GM21737 (cell line): ENCODE measurements around the gene MMP28.

ENCODE experiments used
- ATAC-seq: cut with Tn5 transposase; IDR thresholded peaks from one replicate; pipeline ENCODE4 v1.9.1; 2021; ENCODE audit warnings: mild to moderate bottlenecking, moderate library complexity; ENCODE audit not compliant: unreplicated experiment

Gene MMP28

DNA sequence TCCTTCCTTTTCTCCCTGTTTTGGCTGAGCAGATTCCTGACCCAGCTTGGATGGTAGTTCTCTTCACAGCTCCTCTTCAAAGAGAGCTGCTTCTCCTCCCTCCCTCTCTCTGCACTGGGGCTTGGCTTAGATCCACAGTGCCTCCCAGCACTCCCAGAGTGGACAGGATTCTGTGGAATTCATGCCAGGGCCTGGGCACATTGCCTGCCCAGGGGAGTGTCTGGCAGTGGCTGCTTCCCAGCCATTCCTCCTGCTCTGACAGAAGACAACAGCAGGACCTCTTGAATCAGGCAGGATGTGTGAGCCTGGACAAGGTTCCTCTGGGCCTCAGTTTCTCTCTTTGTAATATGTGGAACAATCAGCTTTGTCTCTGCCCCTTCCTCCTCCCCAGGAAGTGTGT is 4.5 kb upstream of the MMP28 start:
- no peak for ATAC-seq

DNA sequence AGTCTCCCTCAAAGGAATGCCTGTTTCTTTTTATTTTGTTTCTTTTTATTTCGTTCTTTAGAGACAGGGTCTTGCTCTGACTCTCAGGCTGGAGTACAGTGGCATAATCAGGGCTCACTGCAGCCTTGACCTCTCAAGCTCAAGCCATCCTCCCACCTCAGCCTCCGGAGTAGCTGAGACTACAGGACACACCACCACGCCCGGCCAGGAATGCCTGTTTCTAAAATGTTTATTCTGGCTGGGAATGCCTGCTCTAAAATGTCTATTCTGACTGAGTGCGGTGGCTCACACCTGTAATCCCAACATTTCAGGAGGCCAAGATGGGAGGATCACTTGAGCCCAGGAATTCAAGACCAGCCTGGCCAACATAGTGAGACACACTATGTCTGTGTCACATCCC is 2.5 kb upstream of the MMP28 start:
- ATAC-seq: no peak

GRCh38 chr17:35797370-35797769 is 1.9 kb upstream of the MMP28 start:
- ATAC-seq: no peak

GRCh38 chr17:35796942-35797341 is 1.5 kb upstream of the MMP28 start:
- no peak for ATAC-seq

- ATAC-seq: no peak
Observed at GRCh38 chr17:35795871-35796265, 427 bp upstream of the MMP28 start.

GRCh38 chr17:35793257-35793656 is 2.2 kb downstream of the MMP28 start:
- ATAC-seq: no peak

DNA sequence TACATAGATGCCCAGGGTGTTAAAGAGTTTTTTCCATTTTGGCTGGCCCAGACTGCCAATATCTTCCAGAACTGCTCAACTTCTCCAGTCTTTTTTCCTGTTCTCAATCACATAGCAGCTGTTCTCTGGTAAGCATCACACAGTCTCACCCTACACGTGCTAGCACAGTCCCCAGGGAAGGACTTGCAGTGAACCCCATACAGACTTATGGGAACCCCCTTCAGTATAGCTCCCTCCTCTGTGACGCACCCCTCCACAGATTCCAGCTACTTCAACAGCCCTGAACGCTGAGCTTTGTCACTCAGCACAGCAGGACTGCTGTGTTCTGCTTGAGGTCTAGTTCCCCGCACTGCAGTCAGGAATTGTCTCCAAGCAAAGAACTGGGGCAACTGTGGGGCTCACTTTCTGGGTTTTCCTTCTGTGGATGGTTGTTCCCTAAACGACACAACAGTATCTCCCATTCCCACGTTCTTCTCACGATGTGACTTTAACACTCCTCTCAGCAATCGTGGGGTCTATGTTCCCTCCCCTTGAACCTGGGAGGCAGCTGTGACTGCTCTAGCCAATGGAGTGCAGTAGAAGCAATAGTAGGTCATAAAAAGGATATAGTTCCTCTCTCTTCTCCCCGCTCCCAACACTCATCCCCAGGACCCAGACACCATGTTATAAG is 3.6 kb downstream of the MMP28 start:
- ATAC-seq: no peak

DNA sequence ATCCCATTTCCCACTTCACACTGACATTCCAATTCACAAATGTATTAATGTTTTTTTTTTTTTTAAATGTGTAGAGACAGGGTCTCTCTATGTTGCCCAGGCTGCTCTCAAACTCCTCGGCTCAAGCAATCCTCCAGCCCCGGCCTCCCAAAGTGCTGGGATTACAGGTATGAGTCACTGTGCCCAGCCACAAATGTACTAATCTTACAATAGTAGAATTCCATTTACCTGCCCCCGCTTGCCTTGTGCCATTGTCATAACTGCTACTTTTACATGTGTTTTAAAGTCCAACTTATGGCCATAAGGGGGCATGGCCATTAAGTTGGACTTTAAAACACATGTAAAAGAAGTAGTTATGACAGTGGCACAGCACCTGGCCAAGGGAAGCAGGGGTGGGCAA is 4.6 kb downstream of the MMP28 start:
- ATAC-seq: no peak

- no peak for ATAC-seq
Observed at GRCh38 chr17:35788477-35789368, 6.7 kb downstream of the MMP28 start.

DNA sequence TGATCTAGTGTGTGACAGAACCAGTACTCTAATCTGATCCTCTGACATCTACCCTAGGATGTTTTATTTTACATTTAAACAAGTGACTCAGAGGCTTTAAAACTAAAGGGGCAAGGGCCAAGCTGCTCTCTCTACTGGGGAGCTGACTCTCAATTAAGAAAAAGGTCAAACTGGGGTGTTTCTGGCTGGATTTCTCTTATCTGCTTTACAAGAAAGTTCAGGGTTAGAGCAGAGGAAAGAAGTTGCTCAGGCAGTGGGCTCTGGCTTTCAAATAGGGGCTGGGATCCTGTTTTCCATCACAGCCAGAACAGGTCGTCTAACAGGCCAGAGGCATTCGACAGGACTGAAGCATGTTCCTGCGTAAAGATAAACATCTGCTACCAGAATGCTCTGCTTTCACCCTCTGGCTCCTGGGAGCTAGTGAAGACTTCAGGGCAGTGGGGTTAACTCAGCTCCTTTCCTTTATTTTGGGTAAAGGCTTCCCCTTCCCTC is 8.5 kb downstream of the MMP28 start:
- no peak for ATAC-seq

DNA sequence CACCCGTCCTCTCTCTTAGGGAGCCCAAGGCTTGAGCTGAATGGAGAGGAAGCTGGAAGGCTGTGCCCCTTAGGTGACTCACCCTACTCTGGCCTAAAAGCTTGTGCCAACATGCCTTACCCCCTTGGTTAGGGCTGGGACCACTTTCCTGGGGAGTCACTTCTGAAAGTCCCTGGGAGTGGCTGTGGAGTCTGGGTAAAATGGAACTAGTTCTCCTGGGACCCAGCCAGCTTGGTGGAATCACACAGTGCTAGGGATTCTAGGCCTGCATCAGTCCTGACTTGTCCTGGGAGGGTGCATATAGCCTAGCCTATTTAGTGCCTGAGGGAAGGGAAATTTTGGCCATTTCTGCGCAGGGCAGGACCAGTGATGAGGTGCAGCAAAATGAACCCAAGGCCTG is 10.5 kb downstream of the MMP28 start:
- ATAC-seq: no peak

DNA sequence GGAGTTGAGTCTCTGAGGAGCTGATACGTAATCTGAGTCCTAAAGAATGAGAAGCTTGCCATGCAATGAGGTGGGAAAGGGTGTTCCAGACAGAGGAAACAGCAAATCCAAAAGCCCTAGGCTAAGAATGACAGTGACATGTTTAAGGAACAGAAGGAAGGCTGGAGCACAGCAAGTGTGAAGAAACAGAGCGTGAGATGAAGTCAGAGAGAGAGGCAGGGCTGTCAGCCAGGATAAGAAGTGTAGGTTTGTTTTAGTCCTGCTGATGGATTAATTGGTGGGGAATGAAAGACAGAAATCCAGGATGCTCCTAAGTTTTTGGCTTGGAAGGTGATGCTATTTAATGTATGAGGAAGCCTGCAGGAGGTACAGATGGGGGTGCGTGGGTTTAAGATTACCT is 14.5 kb downstream of the MMP28 start:
- ATAC-seq: no peak

- ATAC-seq: no peak
Observed at GRCh38 chr17:35778641-35779196, 16.7 kb downstream of the MMP28 start.

DNA sequence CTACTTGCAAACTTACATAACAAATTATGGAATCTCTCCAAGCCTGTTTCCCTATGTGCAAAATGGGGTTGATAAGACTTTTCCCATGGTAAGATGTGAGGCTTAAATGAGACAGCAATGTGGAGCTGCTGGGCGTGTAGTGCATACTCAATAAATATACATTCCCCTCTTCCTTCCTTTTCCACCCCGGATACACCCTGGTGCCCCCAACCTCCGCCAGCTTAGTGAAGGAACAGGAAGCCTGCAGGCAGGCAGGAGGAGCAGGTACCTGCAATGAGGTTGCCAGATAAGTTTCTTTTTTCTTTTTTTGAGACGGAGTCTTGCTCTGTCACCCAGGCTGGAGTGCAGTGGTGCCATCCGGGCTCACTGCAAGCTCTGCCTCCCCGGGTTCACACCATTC is 19.9 kb downstream of the MMP28 start:
- ATAC-seq: no peak

GRCh38 chr17:35775039-35775438 is 20.4 kb downstream of the MMP28 start:
- ATAC-seq: no peak

- ATAC-seq: no peak
Observed at GRCh38 chr17:35774499-35774898, 20.9 kb downstream of the MMP28 start.

DNA sequence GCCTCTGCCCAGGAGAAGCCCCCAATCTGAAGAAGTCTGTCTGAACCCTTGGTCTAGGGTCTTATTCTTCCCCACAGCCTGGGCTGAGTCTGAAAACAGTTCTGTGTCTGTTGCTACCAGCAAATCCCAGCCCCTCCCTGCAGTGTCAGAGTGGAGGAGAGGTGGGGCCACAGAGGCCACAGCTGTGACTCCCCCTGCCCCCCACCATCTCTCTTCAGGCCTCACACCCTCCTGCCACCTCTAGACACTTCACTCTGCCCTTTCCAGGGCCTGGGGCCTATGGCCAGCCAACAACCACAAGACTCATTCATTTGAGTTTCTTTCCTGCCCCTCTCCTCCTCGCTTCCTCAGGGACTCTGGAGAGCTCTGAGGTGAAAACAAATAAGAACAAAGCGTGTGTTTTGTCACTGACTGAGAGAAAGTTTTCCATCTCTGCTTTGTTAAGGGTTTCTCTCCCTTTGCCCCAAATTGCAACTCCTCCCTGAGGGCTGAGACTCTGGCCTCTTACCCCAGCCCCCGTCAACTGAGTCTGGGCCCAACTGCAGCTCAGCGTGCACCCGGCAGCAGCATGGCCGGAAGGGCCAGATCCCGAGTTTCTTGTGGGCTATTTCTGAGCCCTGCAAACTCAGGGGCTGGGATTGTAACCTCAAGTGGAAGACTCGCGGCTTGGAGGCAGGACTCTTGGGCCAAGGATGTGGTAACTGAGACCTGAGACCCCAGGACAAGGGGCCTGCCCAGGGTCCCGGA is 21.6 kb downstream of the MMP28 start:
- ATAC-seq: no peak

- no peak for ATAC-seq
Observed at GRCh38 chr17:35773129-35773528, 22.3 kb downstream of the MMP28 start.

GRCh38 chr17:35769895-35770486 is 25.4 kb downstream of the MMP28 start:
- no peak for ATAC-seq

DNA sequence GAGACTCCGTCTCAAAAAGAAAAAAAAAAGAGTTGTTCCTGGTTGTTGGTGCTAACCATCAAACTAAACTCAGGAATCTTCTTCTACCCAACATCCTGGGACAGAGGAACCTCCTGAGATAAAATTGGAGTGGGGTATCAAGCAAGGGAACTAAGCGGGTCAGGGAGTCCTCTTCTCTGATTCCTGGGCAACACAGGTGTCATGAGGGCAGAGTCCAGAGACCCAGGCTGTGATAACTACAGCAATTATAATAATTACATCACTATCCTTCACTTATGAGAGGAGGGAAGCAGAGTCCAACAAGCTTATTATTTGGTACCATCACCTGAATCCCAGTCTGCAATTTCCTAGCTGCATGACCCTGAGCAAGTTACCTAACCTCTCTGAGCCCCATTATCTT is 26.6 kb downstream of the MMP28 start:
- ATAC-seq: no peak
